Liver (tissue), 9 donors: ENCODE results near the gene PFDN4. TPM values are rescaled to one million over a fixed set of nuclear protein-coding genes. Genes with fewer than 3 reads are reported as not detected.
"Not testable (repeated sequence)": the region's sequence is repeated elsewhere in the genome, so short reads cannot be mapped to it uniquely, and the experiment has no call there.

ENCODE experiments used
- DNase-seq: peaks from one replicate; pipeline ENCODE4 v3.0.0-alpha.2; 2017; ENCODE audit warnings: low spot score
- H3K27ac ChIP-seq, 2 donors: one replicate each; pipeline ENCODE4 v1.7.0; 2013; ENCODE audit warnings: inconsistent platforms in 2 of 2, low read length in 2 of 2, control low read depth in 1 of 2, low read depth in 1 of 2, mild to moderate bottlenecking in 1 of 2
- H3K27me3 ChIP-seq, 4 donors: one replicate each; pipeline versions ENCODE4 v1.6.1 to v1.7.0; 2013; ENCODE audit warnings: low read length in 3 of 4, inconsistent platforms in 1 of 4, mild to moderate bottlenecking in 1 of 4, moderate library complexity in 1 of 4; ENCODE audit not compliant: control insufficient read depth in 4 of 4, insufficient read depth in 4 of 4
- H3K36me3 ChIP-seq, 4 donors: one replicate each; pipeline versions ENCODE4 v1.6.1 to v1.7.0; 2013; ENCODE audit warnings: low read length in 3 of 4, mild to moderate bottlenecking in 3 of 4, low read depth in 1 of 4, moderate library complexity in 1 of 4; ENCODE audit not compliant: control insufficient read depth in 4 of 4, insufficient read depth in 3 of 4
- H3K4me1 ChIP-seq, 4 donors: one replicate each; pipeline versions ENCODE4 v1.6.1 to v1.7.0; 2013; ENCODE audit warnings: low read length in 3 of 4, mild to moderate bottlenecking in 3 of 4, moderate library complexity in 1 of 4; ENCODE audit not compliant: control insufficient read depth in 4 of 4, insufficient read depth in 4 of 4
- H3K4me3 ChIP-seq, 3 donors: one replicate each; pipeline versions ENCODE4 v1.6.1 to v1.7.0; 2013; ENCODE audit warnings: low read length in 3 of 3, control low read depth in 1 of 3, low read depth in 1 of 3, mild to moderate bottlenecking in 1 of 3
- H3K9ac ChIP-seq, 2 donors: one replicate each; pipeline ENCODE4 v1.7.0; 2013; ENCODE audit warnings: low read length in 2 of 2, mild to moderate bottlenecking in 2 of 2, moderate library complexity in 2 of 2, control low read depth in 1 of 2, low read depth in 1 of 2
- H3K9me3 ChIP-seq, 4 donors: one replicate each; pipeline versions ENCODE4 v1.6.1 to v1.7.0; 2013; ENCODE audit warnings: low read length in 3 of 4; ENCODE audit not compliant: control insufficient read depth in 4 of 4
- EGR1 ChIP-seq, 2 donors: IDR thresholded peaks; 2 replicates each; pipeline ENCODE4 v1.6.1; 2016 to 2018; ENCODE audit warnings: antibody characterized with exemption in 2 of 2, low read depth in 2 of 2
- FOXA1 ChIP-seq: IDR thresholded peaks from 2 replicates; pipeline ENCODE4 v1.6.1; 2016; ENCODE audit warnings: antibody characterized with exemption
- GABPA ChIP-seq, 2 donors: IDR thresholded peaks in 1 of 2; conservative IDR thresholded peaks in 1 of 2; 2 replicates each; pipeline ENCODE4 v1.6.1; 2016; ENCODE audit warnings: antibody characterized with exemption in 2 of 2, mild to moderate bottlenecking in 1 of 2, moderate library complexity in 1 of 2
- HNF4G ChIP-seq: IDR thresholded peaks from 2 replicates; pipeline ENCODE4 v1.6.1; 2016; ENCODE audit warnings: antibody characterized with exemption
- JUND ChIP-seq, 2 donors: IDR thresholded peaks; 2 replicates each; pipeline ENCODE4 v1.6.1; 2016; ENCODE audit warnings: antibody characterized with exemption in 2 of 2
- RXRA ChIP-seq, 2 donors: IDR thresholded peaks; 2 replicates each; pipeline ENCODE4 v1.6.1; 2017 to 2018; ENCODE audit warnings: antibody characterized with exemption in 2 of 2, mild to moderate bottlenecking in 1 of 2
- SP1 ChIP-seq: IDR thresholded peaks from 2 replicates; pipeline ENCODE4 v1.6.1; 2018; ENCODE audit warnings: antibody characterized with exemption, mild to moderate bottlenecking
- TAF1 ChIP-seq: conservative IDR thresholded peaks from 2 replicates; pipeline ENCODE4 v1.6.1; 2016; ENCODE audit warnings: antibody characterized with exemption, mild to moderate bottlenecking
- YY1 ChIP-seq: IDR thresholded peaks from 2 replicates; pipeline ENCODE4 v1.6.1; 2016; ENCODE audit warnings: antibody characterized with exemption, mild to moderate bottlenecking
- ZBTB33 ChIP-seq: IDR thresholded peaks from 2 replicates; pipeline ENCODE4 v1.6.1; 2016; ENCODE audit warnings: antibody characterized with exemption
- WGBS: extraction: QIAGEN DNeasy Blood & Tissue Kit; methylation state at CpG from one replicate; pipeline ENCODE4 v1.1.7; 2013; 5-methylcytosine and 5-hydroxymethylcytosine counted together
- polyA plus RNA-seq, 2 donors: library from polyadenylated mRNA; stranded (reverse) in 1 of 2; unstranded in 1 of 2; fragments of 200-250 nt in 1 of 2; fragments of >200 nt in 1 of 2; fragmentation: Nextera tagmentation in 1 of 2; extraction: Ambion mirVana in 1 of 2; gene quantifications; one replicate each; pipeline versions ENCODE4 v1.2.1 to v1.2.3, GENCODE V29; 2013 to 2015
- total RNA-seq, 2 donors: library from RNA; depleted of rRNA; stranded (reverse); fragments of >200 nt; gene quantifications; one replicate each; pipeline ENCODE4 v1.2.3, GENCODE V29; 2014
- TF ChIP-seq, protein P1 (sequence below): IDR thresholded peaks from 2 replicates; pipeline ENCODE4 v1.6.1; 2016; ENCODE audit warnings: antibody characterized with exemption
- TF ChIP-seq, protein P2 (sequence below): IDR thresholded peaks from 2 replicates; pipeline ENCODE4 v1.6.1; 2016; ENCODE audit warnings: antibody characterized with exemption
- TF ChIP-seq, protein P3 (sequence below): IDR thresholded peaks from 2 replicates; pipeline ENCODE4 v1.6.1; 2016; ENCODE audit warnings: antibody characterized with exemption, mild to moderate bottlenecking
- donor health status: healthy.
- donor health status: healthy.
- donor health status: healthy.
- donor health status: healthy.
- donor health status: healthy.

PFDN4 gene
- total and polyA plus RNA-seq, 4 donors = 12.9 to 17.3 (median 13.5) TPM

- no peak for DNase-seq
- WGBS = 87% methylated on average over 4 of the region's 4 CpGs
- Histone ChIP-seq H3K4me3 (no peak overlapping the region), H3K27ac (no peak overlapping the region), H3K27me3 (no peaks in the 10 kb centered on the region), H3K4me1 (no peaks in the 10 kb centered on the region), H3K9me3 (no peaks in the 10 kb centered on the region), H3K9ac (no peak overlapping the region), H3K36me3 (no peaks in the 10 kb centered on the region)
- TF ChIP-seq YY1 (no peak), ZBTB33 (no peak), SP1 (no peak), FOXA1 (no peak), JUND (IDR thresholded peaks at IDR 0.05) (no peak)
- TF ChIP-seq, protein P1, sequence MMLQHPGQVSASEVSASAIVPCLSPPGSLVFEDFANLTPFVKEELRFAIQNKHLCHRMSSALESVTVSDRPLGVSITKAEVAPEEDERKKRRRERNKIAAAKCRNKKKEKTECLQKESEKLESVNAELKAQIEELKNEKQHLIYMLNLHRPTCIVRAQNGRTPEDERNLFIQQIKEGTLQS = no peak
Measured at GRCh38 chr20:54263116-54263690, 55.3 kb downstream of the PFDN4 start.

- not testable (repeated sequence) for H3K4me1 ChIP-seq, DNase-seq, H3K9ac ChIP-seq, H3K27me3 ChIP-seq, H3K27ac ChIP-seq, H3K36me3 ChIP-seq, H3K4me3 ChIP-seq, H3K9me3 ChIP-seq
- 77% methylated on average over 6 of the region's 6 CpGs for WGBS
Measured at GRCh38 chr20:54265791-54266190, 57.9 kb downstream of the PFDN4 start.

DNA sequence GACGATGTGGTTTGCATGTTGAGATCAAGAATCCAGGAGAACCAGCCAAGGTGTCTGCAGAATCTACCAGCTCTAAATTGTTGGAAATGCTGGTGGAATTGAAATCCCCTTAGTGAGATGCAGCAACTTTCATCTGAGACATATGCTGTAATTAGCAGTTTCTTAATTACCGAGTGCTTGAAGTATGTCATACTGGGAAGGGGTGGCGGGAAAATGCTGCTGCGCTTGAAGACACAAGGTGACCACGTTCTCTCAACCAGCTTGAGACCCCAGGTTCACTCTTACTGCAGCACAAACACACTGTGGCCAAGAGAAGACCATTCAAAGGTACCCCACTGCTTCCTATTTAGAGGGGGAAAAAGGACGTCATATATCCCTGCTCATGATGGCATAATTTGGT lies 59.0 kb downstream of the PFDN4 start:
- Histone ChIP-seq H3K4me3 (no peak overlapping the region), H3K27me3 (no peaks in the 10 kb centered on the region), H3K9ac (no peak overlapping the region), H3K9me3 (no peaks in the 10 kb centered on the region), H3K27ac (no peak overlapping the region), H3K36me3 (no peaks in the 10 kb centered on the region), H3K4me1 (no peaks in the 10 kb centered on the region)
- no peak for DNase-seq
- 78% methylated on average over 6 of the region's 6 CpGs for WGBS
- TF ChIP-seq HNF4G (no peak), FOXA1 (no peak)

- 66% methylated on average over 4 of the region's 4 CpGs for WGBS
Measured at GRCh38 chr20:54267483-54268003, 59.7 kb downstream of the PFDN4 start.

More at GRCh38 chr20:54267483-54268003, 59.7 kb downstream of the PFDN4 start:
- DNase-seq = no peak
- Histone ChIP-seq H3K27ac (no peak overlapping the region), H3K9ac (no peak overlapping the region), H3K27me3 (no peaks in the 10 kb centered on the region), H3K4me3 (no peak overlapping the region), H3K4me1 (no peaks in the 10 kb centered on the region), H3K9me3 (no peaks in the 10 kb centered on the region), H3K36me3 (no peaks in the 10 kb centered on the region)
- TF ChIP-seq, protein P2, sequence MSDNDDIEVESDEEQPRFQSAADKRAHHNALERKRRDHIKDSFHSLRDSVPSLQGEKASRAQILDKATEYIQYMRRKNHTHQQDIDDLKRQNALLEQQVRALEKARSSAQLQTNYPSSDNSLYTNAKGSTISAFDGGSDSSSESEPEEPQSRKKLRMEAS = no peak
- no peak for TF ChIP-seq EGR1 (IDR thresholded peaks at IDR 0.05; ENCODE audit: low read depth in 2 of 2)
- no peak for TF ChIP-seq GABPA (IDR thresholded peaks at IDR 0.05 in 1 of 2, conservative IDR thresholded peaks at IDR 0.05 in 1 of 2)
- TF ChIP-seq, protein P3, sequence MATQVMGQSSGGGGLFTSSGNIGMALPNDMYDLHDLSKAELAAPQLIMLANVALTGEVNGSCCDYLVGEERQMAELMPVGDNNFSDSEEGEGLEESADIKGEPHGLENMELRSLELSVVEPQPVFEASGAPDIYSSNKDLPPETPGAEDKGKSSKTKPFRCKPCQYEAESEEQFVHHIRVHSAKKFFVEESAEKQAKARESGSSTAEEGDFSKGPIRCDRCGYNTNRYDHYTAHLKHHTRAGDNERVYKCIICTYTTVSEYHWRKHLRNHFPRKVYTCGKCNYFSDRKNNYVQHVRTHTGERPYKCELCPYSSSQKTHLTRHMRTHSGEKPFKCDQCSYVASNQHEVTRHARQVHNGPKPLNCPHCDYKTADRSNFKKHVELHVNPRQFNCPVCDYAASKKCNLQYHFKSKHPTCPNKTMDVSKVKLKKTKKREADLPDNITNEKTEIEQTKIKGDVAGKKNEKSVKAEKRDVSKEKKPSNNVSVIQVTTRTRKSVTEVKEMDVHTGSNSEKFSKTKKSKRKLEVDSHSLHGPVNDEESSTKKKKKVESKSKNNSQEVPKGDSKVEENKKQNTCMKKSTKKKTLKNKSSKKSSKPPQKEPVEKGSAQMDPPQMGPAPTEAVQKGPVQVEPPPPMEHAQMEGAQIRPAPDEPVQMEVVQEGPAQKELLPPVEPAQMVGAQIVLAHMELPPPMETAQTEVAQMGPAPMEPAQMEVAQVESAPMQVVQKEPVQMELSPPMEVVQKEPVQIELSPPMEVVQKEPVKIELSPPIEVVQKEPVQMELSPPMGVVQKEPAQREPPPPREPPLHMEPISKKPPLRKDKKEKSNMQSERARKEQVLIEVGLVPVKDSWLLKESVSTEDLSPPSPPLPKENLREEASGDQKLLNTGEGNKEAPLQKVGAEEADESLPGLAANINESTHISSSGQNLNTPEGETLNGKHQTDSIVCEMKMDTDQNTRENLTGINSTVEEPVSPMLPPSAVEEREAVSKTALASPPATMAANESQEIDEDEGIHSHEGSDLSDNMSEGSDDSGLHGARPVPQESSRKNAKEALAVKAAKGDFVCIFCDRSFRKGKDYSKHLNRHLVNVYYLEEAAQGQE = no peak
- TF ChIP-seq RXRA (IDR thresholded peaks at IDR 0.05) = no peak
- TF ChIP-seq SP1 = no peak
- TF ChIP-seq TAF1 = no peak
